ENCODE data around the gene AGK. TPM values are rescaled to one million over a fixed set of nuclear protein-coding genes. Genes with fewer than 3 reads are reported as not detected.

Gene AGK
- total RNA-seq, 6 experiments from 2014 or later = 14.7 to 18.0 (median 16.1) TPM

- Mint-ChIP-seq H3K27ac (no peak within 1 kb of the TSS), H3K9me3 (no peaks in the 10 kb centered on the region), H3K4me1 (ENCODE audit: low read depth) (peaks cover 46% of the 10 kb centered on the region), H3K4me3 (peak within 1 kb of the TSS; percentile 78), H3K27me3 (ENCODE audit: insufficient read depth) (peaks cover 16% of the 10 kb centered on the region), H3K36me3 (ENCODE audit: low read depth) (no peaks in the 10 kb centered on the region)
- no peak for TF ChIP-seq CTCF (IDR thresholded peaks at IDR 0.05)
- DNase-seq = no peak
Measured at GRCh38 chr7:141702047-141702567, 150.9 kb downstream of the AGK start, which contains the start of gene DENND11. Gene DENND11 (minus strand): TSS chr7:141702166. CDS start chr7:141702153, 13 bp downstream.

GRCh38 chr7:141702892-141703291 is 151.7 kb downstream of the AGK start:
- DNase-seq = no peak
- peak overlapping the region; percentile 78; the same call in 1 of the 2 replicates for H3K4me3 Mint-ChIP-seq
- H3K9me3 Mint-ChIP-seq = no peaks in the 10 kb centered on the region
- H3K27ac Mint-ChIP-seq = no peak overlapping the region
- peaks cover 38% of the 10 kb centered on the region for H3K4me1 Mint-ChIP-seq (ENCODE audit: low read depth)
- peaks cover 16% of the 10 kb centered on the region for H3K27me3 Mint-ChIP-seq (ENCODE audit: insufficient read depth)
- no peaks in the 10 kb centered on the region for H3K36me3 Mint-ChIP-seq (ENCODE audit: low read depth)
- no peak for TF ChIP-seq CTCF (IDR thresholded peaks at IDR 0.05)

GRCh38 chr7:141704112-141704511 is 152.9 kb downstream of the AGK start:
- peaks cover 33% of the 10 kb centered on the region for H3K4me1 Mint-ChIP-seq (ENCODE audit: low read depth)
- H3K27me3 Mint-ChIP-seq (ENCODE audit: insufficient read depth) = peaks cover 16% of the 10 kb centered on the region
- H3K36me3 Mint-ChIP-seq (ENCODE audit: low read depth) = no peaks in the 10 kb centered on the region
- no peak overlapping the region for H3K27ac Mint-ChIP-seq
- DNase-seq = no peak
- no peak overlapping the region for H3K4me3 Mint-ChIP-seq
- TF ChIP-seq CTCF (IDR thresholded peaks at IDR 0.05) = no peak
- H3K9me3 Mint-ChIP-seq = no peaks in the 10 kb centered on the region

GRCh38 chr7:141704741-141705140 is 153.5 kb downstream of the AGK start:
- Mint-ChIP-seq H3K4me1 (ENCODE audit: low read depth) (peaks cover 33% of the 10 kb centered on the region), H3K9me3 (no peaks in the 10 kb centered on the region), H3K4me3 (no peak overlapping the region), H3K27ac (peak overlapping the region; percentile 42; the same call in 1 of the 2 replicates), H3K36me3 (ENCODE audit: low read depth) (no peaks in the 10 kb centered on the region), H3K27me3 (ENCODE audit: insufficient read depth) (peaks cover 16% of the 10 kb centered on the region)
- DNase-seq = no peak
- TF ChIP-seq CTCF (IDR thresholded peaks at IDR 0.05) = no peak

Other genes with a start within 250 kb of the AGK start
- 1 to 10 TPM; 3.4 to 3.8 (median 3.6) TPM for gene DENND11, start 150.8 kb downstream of the AGK start, total RNA-seq (2021; fragmentation: NEBNext Ultra II Directional; extraction: Animal tissue kit (Norgen Biotek cat#: 25700))
- gene WEE2, start 156.9 kb downstream of the AGK start, total RNA-seq (2021; fragmentation: NEBNext Ultra II Directional; extraction: Animal tissue kit (Norgen Biotek cat#: 25700)) = not detected
- gene SSBP1, start 186.9 kb downstream of the AGK start, total RNA-seq (2021; fragmentation: NEBNext Ultra II Directional; extraction: Animal tissue kit (Norgen Biotek cat#: 25700)) = 100 to 1,000 TPM; 122 to 180 (median 147) TPM
- gene TAS2R3, start 212.7 kb downstream of the AGK start, total RNA-seq (2021; fragmentation: NEBNext Ultra II Directional; extraction: Animal tissue kit (Norgen Biotek cat#: 25700)) = under 1 TPM in 2 of 6 experiments, not detected in 4; 0.17 to 0.26 TPM
- under 1 TPM in 3 of 6 experiments, not detected in 3; 0.07 to 0.12 (median 0.07) TPM for gene TAS2R4, start 225.3 kb downstream of the AGK start, total RNA-seq (2021; fragmentation: NEBNext Ultra II Directional; extraction: Animal tissue kit (Norgen Biotek cat#: 25700))
- under 1 TPM in 4 of 6 experiments, not detected in 2; 0.17 to 0.21 (median 0.18) TPM for gene TAS2R5, start 238.8 kb downstream of the AGK start, total RNA-seq (2021; fragmentation: NEBNext Ultra II Directional; extraction: Animal tissue kit (Norgen Biotek cat#: 25700))

Data from HFFc6 (cell line).